ACC112 (cell line): Measurements from ENCODE around the gene TBRG4.

ENCODE experiments used
- H2AFZ ChIP-seq: fragments of 200-600 bp; sonication (generic); one replicate; pipeline ENCODE4 v1.6.0; 2017; ENCODE audit warnings: antibody characterized with exemption, low read length; ENCODE audit not compliant: unreplicated experiment
- H3K27ac ChIP-seq: fragments of 200-600 bp; sonication (generic); 2 replicates; pipeline ENCODE4 v1.5.1; 2014; ENCODE audit warnings: low read depth, mild to moderate bottlenecking, antibody characterized with exemption, low read length, moderate library complexity
- H3K27me3 ChIP-seq: fragments of 200-600 bp; sonication (generic); 2 replicates; pipeline ENCODE4 v1.6.1; 2014; ENCODE audit warnings: mild to moderate bottlenecking, antibody characterized with exemption, low read length, moderate library complexity, mixed read lengths; ENCODE audit not compliant: insufficient read depth
- H3K36me3 ChIP-seq: fragments of 200-600 bp; sonication (generic); 2 replicates; pipeline ENCODE4 v1.6.1; 2016; ENCODE audit warnings: mild to moderate bottlenecking, antibody characterized with exemption, low read length, moderate library complexity, mixed read lengths; ENCODE audit not compliant: insufficient read depth
- H3K4me1 ChIP-seq: fragments of 200-600 bp; sonication (generic); one replicate; pipeline ENCODE4 v1.6.1; 2016; ENCODE audit warnings: low read length, mixed read lengths; ENCODE audit not compliant: insufficient read depth, unreplicated experiment, control insufficient read depth
- H3K4me3 ChIP-seq: fragments of 200-600 bp; sonication (generic); 2 replicates; pipeline ENCODE4 v1.5.1; 2014; ENCODE audit warnings: mild to moderate bottlenecking, low read depth, low read length
- H3K79me2 ChIP-seq: fragments of 200-600 bp; sonication (generic); one replicate; pipeline ENCODE4 v1.6.0; 2016; ENCODE audit warnings: low read length; ENCODE audit not compliant: control insufficient read depth, unreplicated experiment, insufficient read depth

Gene TBRG4

GRCh38 chr7:45073031-45073785 lies 38.3 kb downstream of the TBRG4 start:
- H3K27me3 ChIP-seq, result no peaks in the 10 kb centered on the region
- no peaks in the 10 kb centered on the region for H3K36me3 ChIP-seq
- no peak overlapping the region for H2AFZ ChIP-seq
- no peaks in the 10 kb centered on the region for H3K79me2 ChIP-seq
- H3K4me1 ChIP-seq, result peaks cover 11% of the 10 kb centered on the region
- H3K4me3 ChIP-seq, result no peak overlapping the region
- no peak overlapping the region for H3K27ac ChIP-seq

GRCh38 chr7:45072131-45073030 lies 39.1 kb downstream of the TBRG4 start:
- H3K4me1 ChIP-seq, result peaks cover 11% of the 10 kb centered on the region
- no peaks in the 10 kb centered on the region for H3K36me3 ChIP-seq
- H2AFZ ChIP-seq, result no peak overlapping the region
- no peak overlapping the region for H3K4me3 ChIP-seq
- no peaks in the 10 kb centered on the region for H3K27me3 ChIP-seq
- H3K79me2 ChIP-seq, result no peaks in the 10 kb centered on the region
- no peak overlapping the region for H3K27ac ChIP-seq

- Histone ChIP-seq H3K27ac (no peak overlapping the region), H3K4me1 (peaks cover 11% of the 10 kb centered on the region), H3K36me3 (no peaks in the 10 kb centered on the region), H3K27me3 (no peaks in the 10 kb centered on the region), H2AFZ (no peak overlapping the region), H3K79me2 (no peaks in the 10 kb centered on the region), H3K4me3 (no peak overlapping the region)
Observed at GRCh38 chr7:45071528-45071927, 40.0 kb downstream of the TBRG4 start.

GRCh38 chr7:45070254-45070642 lies 41.2 kb downstream of the TBRG4 start:
- no peaks in the 10 kb centered on the region for H3K27me3 ChIP-seq
- peaks cover 3% of the 10 kb centered on the region for H3K79me2 ChIP-seq
- peaks cover 11% of the 10 kb centered on the region for H3K4me1 ChIP-seq
- no peak overlapping the region for H2AFZ ChIP-seq
- H3K4me3 ChIP-seq, result no peak overlapping the region
- no peaks in the 10 kb centered on the region for H3K36me3 ChIP-seq
- no peak overlapping the region for H3K27ac ChIP-seq

GRCh38 chr7:45069444-45070253 lies 41.8 kb downstream of the TBRG4 start:
- Histone ChIP-seq H3K4me3 (no peak overlapping the region), H3K79me2 (peaks cover 3% of the 10 kb centered on the region), H3K27me3 (no peaks in the 10 kb centered on the region), H3K36me3 (no peaks in the 10 kb centered on the region), H3K4me1 (peaks cover 11% of the 10 kb centered on the region), H2AFZ (no peak overlapping the region), H3K27ac (no peak overlapping the region)

- Histone ChIP-seq H3K4me1 (peaks cover 11% of the 10 kb centered on the region), H3K79me2 (peaks cover 3% of the 10 kb centered on the region), H3K27me3 (no peaks in the 10 kb centered on the region), H3K36me3 (peaks cover 4% of the 10 kb centered on the region; the same call in 1 of the 2 replicates), H3K27ac (no peak overlapping the region), H2AFZ (no peak overlapping the region), H3K4me3 (no peak overlapping the region)
Observed at GRCh38 chr7:45068236-45069023, 43.1 kb downstream of the TBRG4 start.

DNA sequence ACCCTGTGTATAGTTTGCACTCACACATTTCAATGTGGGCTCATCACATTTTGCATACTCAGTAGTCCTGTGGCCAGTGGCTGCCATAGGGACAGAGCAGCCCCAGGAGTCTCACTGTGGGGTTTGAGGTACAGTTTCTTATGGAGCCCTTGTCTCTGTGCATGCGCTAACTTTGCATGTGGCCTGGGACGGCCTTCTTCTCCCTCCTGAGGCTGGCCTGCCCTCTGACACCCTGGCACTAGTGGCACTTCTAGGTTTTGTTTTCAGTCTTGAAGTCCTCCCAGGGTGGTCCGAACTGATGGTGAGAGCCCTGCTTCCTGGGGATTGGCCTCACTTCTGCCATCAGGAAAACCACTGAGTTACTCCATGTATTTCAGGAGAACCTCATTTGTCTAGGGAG lies 43.9 kb downstream of the TBRG4 start:
- H3K27ac ChIP-seq, result no peak overlapping the region
- H3K36me3 ChIP-seq, result peaks cover 4% of the 10 kb centered on the region; the same call in 1 of the 2 replicates
- peaks cover 11% of the 10 kb centered on the region for H3K4me1 ChIP-seq
- no peak overlapping the region for H2AFZ ChIP-seq
- no peaks in the 10 kb centered on the region for H3K27me3 ChIP-seq
- H3K79me2 ChIP-seq, result peaks cover 3% of the 10 kb centered on the region
- H3K4me3 ChIP-seq, result no peak overlapping the region

GRCh38 chr7:45066409-45066808 lies 45.1 kb downstream of the TBRG4 start:
- Histone ChIP-seq H3K27me3 (no peaks in the 10 kb centered on the region), H3K36me3 (peaks cover 4% of the 10 kb centered on the region; the same call in 1 of the 2 replicates), H3K4me1 (peaks cover 2% of the 10 kb centered on the region), H2AFZ (no peak overlapping the region), H3K79me2 (peaks cover 7% of the 10 kb centered on the region), H3K4me3 (no peak overlapping the region), H3K27ac (no peak overlapping the region)

- Histone ChIP-seq H3K4me3 (no peak overlapping the region), H2AFZ (no peak overlapping the region), H3K27me3 (no peaks in the 10 kb centered on the region), H3K27ac (no peak overlapping the region), H3K79me2 (peaks cover 10% of the 10 kb centered on the region), H3K4me1 (no peaks in the 10 kb centered on the region), H3K36me3 (peaks cover 4% of the 10 kb centered on the region; the same call in 1 of the 2 replicates)
Observed at GRCh38 chr7:45065031-45065995, 46.2 kb downstream of the TBRG4 start.
